H9 (cell line): ENCODE measurements around the gene APOBEC4. TPM values are rescaled to one million over a fixed set of nuclear protein-coding genes. Genes with fewer than 3 reads are reported as not detected.

ENCODE experiments used
- DNase-seq: peaks from one replicate; pipeline ENCODE4 v3.0.0-alpha.2; 2017
- H2AFZ ChIP-seq: one replicate; pipeline ENCODE4 v1.6.1; 2013; ENCODE audit warnings: mild to moderate bottlenecking, low read length, control low read depth, moderate library complexity
- H2AK5ac ChIP-seq: 2 replicates; pipeline ENCODE4 v1.6.1; 2013; ENCODE audit warnings: low read length, control low read depth, mixed read lengths; ENCODE audit not compliant: insufficient read length
- H2BK120ac ChIP-seq: one replicate; pipeline ENCODE4 v1.6.1; 2013; ENCODE audit warnings: low read depth, mild to moderate bottlenecking, low read length, control low read depth, inconsistent platforms; ENCODE audit not compliant: poor library complexity, severe bottlenecking
- H2BK12ac ChIP-seq: 2 replicates; pipeline ENCODE4 v1.6.1; 2013; ENCODE audit warnings: low read length, control low read depth, mixed read lengths, low read depth; ENCODE audit not compliant: insufficient read length
- H2BK15ac ChIP-seq: 2 replicates; pipeline ENCODE4 v1.6.1; 2013; ENCODE audit warnings: low read depth, low read length, control low read depth
- H2BK20ac ChIP-seq: one replicate; pipeline ENCODE4 v1.6.1; 2013; ENCODE audit warnings: low read depth, mild to moderate bottlenecking, low read length, control low read depth, inconsistent platforms; ENCODE audit not compliant: poor library complexity, severe bottlenecking
- H2BK5ac ChIP-seq: 2 replicates; pipeline ENCODE4 v1.6.1; 2013; ENCODE audit warnings: low read length, control low read depth, mixed read lengths; ENCODE audit not compliant: insufficient read length
- H3K14ac ChIP-seq: 2 replicates; pipeline ENCODE4 v1.6.1; 2013; ENCODE audit warnings: low read length, control low read depth; ENCODE audit not compliant: insufficient read depth
- H3K18ac ChIP-seq: 2 replicates; pipeline ENCODE4 v1.6.1; 2013; ENCODE audit warnings: low read depth, mild to moderate bottlenecking, mixed read lengths, low read length, control low read depth; ENCODE audit not compliant: insufficient read length
- H3K23ac ChIP-seq: 2 replicates; pipeline ENCODE4 v1.6.1; 2013; ENCODE audit warnings: low read length, control low read depth, mixed read lengths, low read depth; ENCODE audit not compliant: insufficient read length
- H3K23me2 ChIP-seq: 2 replicates; pipeline ENCODE4 v1.6.1; 2013; ENCODE audit warnings: low read depth, mild to moderate bottlenecking, mixed read lengths, low read length, control low read depth; ENCODE audit not compliant: insufficient read length, poor library complexity, severe bottlenecking
- H3K27ac ChIP-seq: 2 replicates; pipeline ENCODE4 v1.5.1; 2013; ENCODE audit warnings: low read length, control low read depth, mixed read lengths, low read depth; ENCODE audit not compliant: insufficient read length
- H3K27me3 ChIP-seq: 2 replicates; pipeline ENCODE4 v1.6.1; 2013; ENCODE audit warnings: low read length, control low read depth, inconsistent platforms; ENCODE audit not compliant: insufficient read depth
- H3K4ac ChIP-seq: 2 replicates; pipeline ENCODE4 v1.6.1; 2013; ENCODE audit warnings: low read depth, mild to moderate bottlenecking, control low read depth, inconsistent platforms, low read length, moderate library complexity
- H3K4me1 ChIP-seq: 2 replicates; pipeline ENCODE4 v1.6.1; 2013; ENCODE audit warnings: low read length, control low read depth, inconsistent platforms; ENCODE audit not compliant: insufficient read depth
- H3K4me2 ChIP-seq: 2 replicates; pipeline ENCODE4 v1.6.1; 2013; ENCODE audit warnings: low read length, control low read depth, mixed read lengths; ENCODE audit not compliant: insufficient read length, insufficient read depth
- H3K56ac ChIP-seq: 2 replicates; pipeline ENCODE4 v1.6.1; 2013; ENCODE audit warnings: low read depth, mild to moderate bottlenecking, mixed read lengths, low read length, control low read depth; ENCODE audit not compliant: insufficient read length
- H3K79me1 ChIP-seq: 2 replicates; pipeline ENCODE4 v1.6.1; 2013; ENCODE audit warnings: low read depth, mild to moderate bottlenecking, moderate library complexity, low read length, control low read depth, inconsistent platforms; ENCODE audit not compliant: insufficient read depth, poor library complexity, severe bottlenecking
- H3K79me2 ChIP-seq: 2 replicates; pipeline ENCODE4 v1.6.1; 2013; ENCODE audit warnings: low read length, control low read depth, inconsistent platforms; ENCODE audit not compliant: insufficient read depth
- H3K9ac ChIP-seq: 2 replicates; pipeline ENCODE4 v1.6.1; 2013; ENCODE audit warnings: low read length, control low read depth, mixed read lengths; ENCODE audit not compliant: insufficient read length; ENCODE audit errors: extremely low read depth
- H3K9me3 ChIP-seq: one replicate; pipeline ENCODE4 v1.6.1; 2013; ENCODE audit warnings: low read depth, low read length, inconsistent platforms; ENCODE audit not compliant: control insufficient read depth
- H3T11ph ChIP-seq: one replicate; pipeline ENCODE4 v1.6.1; 2013; ENCODE audit warnings: mild to moderate bottlenecking, low read length, control low read depth, inconsistent platforms
- H4K20me1 ChIP-seq: one replicate; pipeline ENCODE4 v1.6.1; 2013; ENCODE audit not compliant: control insufficient read depth, insufficient read length, insufficient read depth
- H4K5ac ChIP-seq: 2 replicates; pipeline ENCODE4 v1.6.1; 2013; ENCODE audit warnings: low read depth, mild to moderate bottlenecking, mixed read lengths, low read length, control low read depth; ENCODE audit not compliant: insufficient read length
- H4K8ac ChIP-seq: replicated peaks from 2 replicates; pipeline ENCODE4 v1.6.1; 2013; ENCODE audit warnings: low read length, control low read depth, mixed read lengths, low read depth; ENCODE audit not compliant: insufficient read length
- H4K91ac ChIP-seq: 2 replicates; pipeline ENCODE4 v1.6.1; 2013; ENCODE audit warnings: low read depth, mild to moderate bottlenecking, moderate library complexity, mixed read lengths, low read length, control low read depth; ENCODE audit not compliant: insufficient read length
- H3K27ac Mint-ChIP-seq, 3 experiments: 2 replicates in 2 of 3; 3 replicates in 1 of 3; pipeline ENCODE4 v1.8.0; 2020 to 2021; ENCODE audit warnings: mixed read lengths in 3 of 3, mild to moderate bottlenecking in 1 of 3, moderate library complexity in 1 of 3
- H3K27me3 Mint-ChIP-seq: 2 replicates; pipeline ENCODE4 v1.8.0; 2021; ENCODE audit warnings: low read depth, mild to moderate bottlenecking, moderate library complexity, mixed read lengths
- H3K36me3 Mint-ChIP-seq, 3 experiments: 2 replicates in 2 of 3; 3 replicates in 1 of 3; pipeline ENCODE4 v1.8.0; 2020 to 2021; ENCODE audit warnings: low read depth in 3 of 3, mixed read lengths in 3 of 3; ENCODE audit not compliant: insufficient read depth in 1 of 3
- H3K4me1 Mint-ChIP-seq, 2 experiments: 2 replicates each; pipeline ENCODE4 v1.8.0; 2020; ENCODE audit warnings: mixed read lengths in 2 of 2
- H3K4me3 Mint-ChIP-seq, 2 experiments: 2 replicates in 1 of 2; 3 replicates in 1 of 2; pipeline ENCODE4 v1.8.0; 2020 to 2021; ENCODE audit warnings: mild to moderate bottlenecking in 2 of 2, mixed read lengths in 2 of 2, moderate library complexity in 1 of 2
- H3K9me3 Mint-ChIP-seq, 2 experiments: 2 replicates in 1 of 2; 3 replicates in 1 of 2; pipeline ENCODE4 v1.8.0; 2020; ENCODE audit warnings: mild to moderate bottlenecking in 2 of 2, mixed read lengths in 2 of 2, moderate library complexity in 1 of 2
- WGBS: extraction: QIAGEN DNeasy Blood & Tissue Kit; methylation state at CpG from one replicate; pipeline ENCODE4 v1.1.7; 2013; ENCODE audit warnings: missing lambda C conversion rate, low lambda C conversion rate, mixed read lengths; ENCODE audit not compliant: insufficient read length; ENCODE audit errors: extremely low coverage; 5-methylcytosine and 5-hydroxymethylcytosine counted together
- total RNA-seq: library from RNA; stranded (reverse); gene quantifications from 2 replicates; pipeline ENCODE4 v1.2.1, GENCODE V29; 2021
- TF ChIP-seq, protein P1 (sequence below): fragments of 200-600 bp; sonication (generic); conservative IDR thresholded peaks from 3 replicates; pipeline ENCODE4 v1.8.0; 2021; ENCODE audit warnings: antibody characterized with exemption, mild to moderate bottlenecking

The APOBEC4 gene
- total RNA-seq, 1 experiment from 2014 or later, result not detected

DNA sequence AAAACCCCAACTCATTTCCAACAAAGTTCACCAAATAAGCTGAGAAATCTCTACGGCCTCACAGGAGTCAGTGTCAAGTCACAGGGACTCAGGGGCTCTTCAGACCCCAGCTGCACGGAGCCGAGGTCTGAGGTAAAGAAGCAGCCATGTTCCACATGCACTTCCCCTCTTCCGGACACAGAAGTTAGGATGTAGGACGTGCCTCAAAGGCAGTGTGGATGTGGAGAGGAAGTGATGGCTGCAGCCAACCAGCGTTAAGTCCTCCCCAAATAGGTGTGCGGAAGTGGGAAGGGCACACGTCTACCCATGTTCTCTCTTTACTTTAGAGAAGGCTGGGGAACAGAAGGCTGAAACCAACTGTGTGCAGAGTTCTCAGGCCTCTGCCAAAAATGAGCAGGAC, 48.3 kb downstream of the APOBEC4 start:
- Histone ChIP-seq H4K20me1 (no peaks in the 10 kb centered on the region), H2BK12ac (no peak overlapping the region), H3K27me3 (no peaks in the 10 kb centered on the region; the same call in 1 of the 2 replicates), H3K79me1 (no peaks in the 10 kb centered on the region), H3K9ac (no peak overlapping the region), H3K23ac (no peak overlapping the region), H2BK5ac (no peak overlapping the region), H3T11ph (no peak overlapping the region), H2AK5ac (no peak overlapping the region), H3K4me2 (no peak overlapping the region), H3K4ac (no peak overlapping the region), H3K4me1 (no peaks in the 10 kb centered on the region), H4K8ac (no peak overlapping the region), H3K9me3 (no peaks in the 10 kb centered on the region), H3K79me2 (no peaks in the 10 kb centered on the region), H3K56ac (no peak overlapping the region), H2BK20ac (no peak overlapping the region), H3K18ac (no peak overlapping the region), H2BK15ac (no peak overlapping the region), H2BK120ac (no peak overlapping the region), H2AFZ (no peak overlapping the region), H3K27ac (no peak overlapping the region), H4K91ac (no peak overlapping the region), H3K14ac (no peak overlapping the region), H3K23me2 (no peaks in the 10 kb centered on the region), H4K5ac (no peak overlapping the region)
- H3K27me3 Mint-ChIP-seq, result no peaks in the 10 kb centered on the region; the same call in none of the 2 replicates
- no peaks in the 10 kb centered on the region for H3K9me3 Mint-ChIP-seq
- H3K4me1 Mint-ChIP-seq, result 0 out of 4 replicates have a peak, but pooled peaks cover 0 to 2% of the 10 kb centered on the region in 2 experiments
- H3K36me3 Mint-ChIP-seq, result no peaks in the 10 kb centered on the region
- DNase-seq, result no peak
- TF ChIP-seq, protein P1, sequence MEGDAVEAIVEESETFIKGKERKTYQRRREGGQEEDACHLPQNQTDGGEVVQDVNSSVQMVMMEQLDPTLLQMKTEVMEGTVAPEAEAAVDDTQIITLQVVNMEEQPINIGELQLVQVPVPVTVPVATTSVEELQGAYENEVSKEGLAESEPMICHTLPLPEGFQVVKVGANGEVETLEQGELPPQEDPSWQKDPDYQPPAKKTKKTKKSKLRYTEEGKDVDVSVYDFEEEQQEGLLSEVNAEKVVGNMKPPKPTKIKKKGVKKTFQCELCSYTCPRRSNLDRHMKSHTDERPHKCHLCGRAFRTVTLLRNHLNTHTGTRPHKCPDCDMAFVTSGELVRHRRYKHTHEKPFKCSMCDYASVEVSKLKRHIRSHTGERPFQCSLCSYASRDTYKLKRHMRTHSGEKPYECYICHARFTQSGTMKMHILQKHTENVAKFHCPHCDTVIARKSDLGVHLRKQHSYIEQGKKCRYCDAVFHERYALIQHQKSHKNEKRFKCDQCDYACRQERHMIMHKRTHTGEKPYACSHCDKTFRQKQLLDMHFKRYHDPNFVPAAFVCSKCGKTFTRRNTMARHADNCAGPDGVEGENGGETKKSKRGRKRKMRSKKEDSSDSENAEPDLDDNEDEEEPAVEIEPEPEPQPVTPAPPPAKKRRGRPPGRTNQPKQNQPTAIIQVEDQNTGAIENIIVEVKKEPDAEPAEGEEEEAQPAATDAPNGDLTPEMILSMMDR, result no peak
- no peak overlapping the region for H3K4me3 Mint-ChIP-seq
- H3K27ac Mint-ChIP-seq, result no peak overlapping the region
- no CpG with 5 or more reads among the region's 8 CpGs for WGBS
